ENCODE data around the gene CERCAM.

- TF ChIP-seq CTCF (conservative IDR thresholded peaks at IDR 0.05; ENCODE audit: low read depth, low read length) (no peak), FOS (IDR thresholded peaks at IDR 0.05; ENCODE audit: low read depth, low read length) (no peak), CHD1 (IDR thresholded peaks at IDR 0.05; ENCODE audit: low read depth, low read length) (no peak), RAD21 (IDR thresholded peaks at IDR 0.05; ENCODE audit: low read length) (no peak), MAFK (IDR thresholded peaks at IDR 0.05; ENCODE audit: low read depth, low read length) (no peak), POLR2A (IDR thresholded peaks at IDR 0.05; ENCODE audit: low read depth, low read length) (no peak), MXI1 (IDR thresholded peaks at IDR 0.05; ENCODE audit: borderline replicate concordance, low read depth, low read length) (no peak)
Observed at GRCh38 chr9:128454991-128455390, 34.3 kb downstream of the CERCAM start.

Measured in IMR-90 (cell line).